Measurements from ENCODE around the gene DOLPP1.

Gene DOLPP1

DNA sequence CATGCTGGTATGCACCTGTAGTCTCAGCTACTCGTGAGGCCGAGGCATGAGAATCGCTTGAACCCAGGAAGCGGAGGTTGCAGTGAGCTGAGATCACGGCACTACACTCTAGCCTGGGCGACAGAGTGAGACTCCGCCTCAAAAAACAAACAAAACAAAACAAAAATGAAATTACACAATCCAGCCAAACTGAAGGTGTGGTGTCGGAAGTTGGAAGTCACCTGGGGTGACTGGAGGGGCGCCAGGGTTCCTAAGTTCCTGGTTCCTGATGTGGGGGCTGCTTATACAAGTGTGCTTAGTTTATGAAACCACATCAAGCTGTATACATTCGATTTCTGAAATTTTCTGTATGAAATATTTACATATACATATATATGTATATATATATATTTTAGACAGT lies 3.7 kb upstream of the DOLPP1 start:
- Histone ChIP-seq H3K9ac (ENCODE audit: insufficient read length) (no peak overlapping the region), H3K36me3 (ENCODE audit: insufficient read depth, low read length) (no peaks in the 10 kb centered on the region), H3K9me3 (ENCODE audit: low read depth, low read length) (no peaks in the 10 kb centered on the region), H3K4me3 (no peak overlapping the region), H3K27ac (no peak overlapping the region)
- TF ChIP-seq FOXP2 (optimal IDR thresholded peaks at IDR 0.05; ENCODE audit: control extremely low read depth, extremely low read length, insufficient read depth) (no peak), EZH2 (IDR thresholded peaks at IDR 0.05) (no peak), POLR2AphosphoS5 (IDR thresholded peaks at IDR 0.05; ENCODE audit: borderline replicate concordance, low read depth, low read length) (no peak)
- no peak for DNase-seq (ENCODE audit: low read depth, low spot score)

DNA sequence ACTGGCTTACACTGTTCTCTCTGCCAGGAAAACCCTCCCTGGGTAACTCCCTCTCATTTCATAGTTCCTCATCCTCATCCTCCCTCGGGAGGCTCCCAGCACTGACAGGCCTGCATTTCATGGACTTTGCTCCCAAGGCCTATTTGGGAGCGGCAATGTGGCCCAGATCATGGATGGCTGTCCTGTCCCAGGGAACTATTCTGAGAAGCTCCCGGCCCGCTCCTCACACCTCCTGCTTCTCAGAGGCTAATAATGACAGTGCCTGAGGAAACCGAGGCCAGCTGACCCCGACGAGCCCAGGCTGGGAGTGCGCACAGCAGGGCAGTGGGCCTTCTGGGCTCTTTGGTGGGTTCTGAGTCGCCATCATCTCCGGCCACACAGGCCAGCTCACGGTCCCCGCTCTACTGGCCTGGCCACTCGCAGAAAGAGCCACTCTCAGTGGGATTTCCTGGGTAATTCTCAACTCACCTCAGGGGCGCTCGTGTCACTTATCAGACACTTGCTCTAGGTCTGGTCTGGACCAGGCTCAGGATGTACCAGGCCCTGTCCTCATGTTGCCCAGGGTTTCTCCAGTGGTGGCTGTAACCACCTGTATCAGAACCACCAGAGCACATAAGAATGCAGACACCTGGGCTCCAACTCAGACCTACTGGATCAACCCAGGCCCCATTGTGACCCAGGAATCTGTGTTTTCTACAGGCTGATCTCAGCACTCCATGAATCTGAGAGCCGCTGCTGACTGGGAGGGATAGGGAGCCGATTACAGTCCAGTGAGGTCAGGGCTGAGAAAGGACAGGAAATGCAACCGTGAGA lies 2.0 kb upstream of the DOLPP1 start:
- no peak for TF ChIP-seq EZH2 (IDR thresholded peaks at IDR 0.05)
- no peak for TF ChIP-seq FOXP2 (optimal IDR thresholded peaks at IDR 0.05; ENCODE audit: control extremely low read depth, extremely low read length, insufficient read depth)
- TF ChIP-seq POLR2AphosphoS5 (IDR thresholded peaks at IDR 0.05; ENCODE audit: borderline replicate concordance, low read depth, low read length): no peak

DNA sequence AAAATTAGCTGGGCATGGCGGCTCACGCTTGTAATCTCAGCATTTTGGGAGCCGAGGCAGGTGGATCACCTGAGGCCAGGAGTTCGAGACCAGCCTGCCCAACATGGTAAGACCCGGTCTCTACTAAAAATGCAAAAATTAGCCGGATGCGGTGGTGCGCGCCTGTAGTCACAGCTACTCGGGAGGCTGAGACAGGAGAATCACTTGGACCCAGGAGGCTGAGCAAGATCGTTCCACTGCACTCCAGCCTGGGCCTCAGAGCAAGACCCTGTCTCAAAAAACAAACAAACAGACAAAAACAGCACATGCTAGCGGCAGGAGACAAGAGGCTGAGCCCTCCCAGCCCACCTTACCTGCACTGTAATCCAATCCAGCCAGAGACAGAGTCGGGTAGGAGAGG lies 1.1 kb upstream of the DOLPP1 start:
- H3K27ac ChIP-seq: no peak overlapping the region

More for the DNA sequence above, 2.0 kb upstream of the DOLPP1 start:
- H3K9ac ChIP-seq (ENCODE audit: insufficient read length): no peak overlapping the region
- H3K4me3 ChIP-seq: no peak overlapping the region
- no peak overlapping the region for H3K27ac ChIP-seq
- no peaks in the 10 kb centered on the region for H3K9me3 ChIP-seq (ENCODE audit: low read depth, low read length)
- H3K36me3 ChIP-seq (ENCODE audit: insufficient read depth, low read length): no peaks in the 10 kb centered on the region
- DNase-seq (ENCODE audit: low read depth, low spot score): no peak

DNA sequence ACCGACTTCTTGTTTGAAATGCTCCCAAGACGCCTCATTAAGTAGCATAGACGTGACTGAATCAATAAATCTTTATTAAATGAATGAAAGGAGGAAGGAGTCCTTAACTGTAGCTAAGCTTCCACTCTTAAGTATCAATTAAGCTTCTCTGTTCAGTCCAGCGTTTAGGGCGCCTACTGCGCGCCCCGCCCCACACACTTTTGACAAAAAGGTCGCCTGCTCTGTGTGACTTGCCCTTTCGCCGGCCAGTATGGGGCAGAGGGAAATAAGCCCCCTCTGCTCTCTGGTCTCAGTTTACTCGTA lies 662 bp upstream of the DOLPP1 start:
- H3K27ac ChIP-seq: no peak overlapping the region
- peak overlapping the region; percentile 62 for H3K9ac ChIP-seq (ENCODE audit: insufficient read length)
- no peaks in the 10 kb centered on the region for H3K9me3 ChIP-seq (ENCODE audit: low read depth, low read length)
- peak overlapping the region; percentile 89 for H3K4me3 ChIP-seq
- TF ChIP-seq POLR2AphosphoS5 (IDR thresholded peaks at IDR 0.05; ENCODE audit: borderline replicate concordance, low read depth, low read length): no peak
- TF ChIP-seq FOXP2 (optimal IDR thresholded peaks at IDR 0.05; ENCODE audit: control extremely low read depth, extremely low read length, insufficient read depth): no peak
- no peak for TF ChIP-seq EZH2 (IDR thresholded peaks at IDR 0.05)
- peaks cover 5% of the 10 kb centered on the region; the same call in 1 of the 2 replicates for H3K36me3 ChIP-seq (ENCODE audit: insufficient read depth, low read length)
- no peak for DNase-seq (ENCODE audit: low read depth, low spot score)

More for the DNA sequence above, 1.1 kb upstream of the DOLPP1 start:
- H3K9ac ChIP-seq (ENCODE audit: insufficient read length): no peak overlapping the region
- peak overlapping the region; percentile 89 for H3K4me3 ChIP-seq
- no peak for DNase-seq (ENCODE audit: low read depth, low spot score)
- TF ChIP-seq FOXP2 (optimal IDR thresholded peaks at IDR 0.05; ENCODE audit: control extremely low read depth, extremely low read length, insufficient read depth): no peak
- no peak for TF ChIP-seq POLR2AphosphoS5 (IDR thresholded peaks at IDR 0.05; ENCODE audit: borderline replicate concordance, low read depth, low read length)
- no peak for TF ChIP-seq EZH2 (IDR thresholded peaks at IDR 0.05)
- 0 out of 2 replicates have a peak, but pooled peaks cover under 1% of the 10 kb centered on the region for H3K36me3 ChIP-seq (ENCODE audit: insufficient read depth, low read length)
- H3K9me3 ChIP-seq (ENCODE audit: low read depth, low read length): no peaks in the 10 kb centered on the region

DNA sequence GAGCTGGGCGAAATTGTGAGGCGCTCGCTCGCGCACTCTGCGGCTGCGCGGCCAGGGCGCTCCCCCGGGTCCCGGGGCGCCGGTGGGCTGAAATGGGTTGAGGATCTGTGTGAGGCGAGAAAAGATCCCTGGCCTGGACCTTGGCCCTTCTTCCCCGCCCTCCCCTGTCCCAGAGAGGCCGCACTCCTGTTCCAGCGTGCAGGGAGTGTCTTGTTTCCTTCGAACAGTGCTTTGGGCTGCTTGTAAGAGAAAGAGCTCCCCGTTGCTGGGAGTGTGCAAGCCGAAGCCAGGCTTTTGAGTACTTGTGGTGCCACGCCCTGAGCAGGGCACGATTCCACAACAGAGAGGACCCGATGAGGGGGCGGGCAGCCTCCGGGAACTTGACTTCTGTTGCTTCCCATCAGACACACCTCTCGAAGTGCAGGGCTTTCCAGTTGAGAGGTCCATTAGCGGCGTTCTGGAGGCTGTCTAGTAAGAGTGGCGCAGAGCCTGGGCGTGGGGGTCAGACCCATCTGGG lies 535 bp downstream of the DOLPP1 start:
- H3K27ac ChIP-seq: no peak overlapping the region

DNA sequence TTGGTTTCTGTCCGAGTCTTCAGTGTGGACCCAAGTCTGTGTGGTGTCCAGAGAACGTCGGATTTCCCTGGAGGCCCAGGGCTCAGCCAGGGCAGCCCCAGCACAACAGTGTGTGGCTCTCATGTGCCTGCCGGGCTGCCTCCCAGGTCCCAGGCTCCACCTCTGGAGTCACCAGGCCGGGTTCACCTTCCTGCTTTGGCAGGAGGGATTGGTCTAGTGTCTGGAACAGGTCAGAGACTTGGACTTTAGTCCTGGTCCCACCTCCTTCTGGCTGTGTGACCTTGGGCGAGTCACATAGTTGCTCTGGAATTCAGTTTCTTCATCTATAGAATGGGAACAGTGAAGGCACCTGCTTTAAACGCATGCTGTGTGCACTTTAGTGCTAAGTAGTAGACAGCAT lies 3.2 kb downstream of the DOLPP1 start:
- H3K9ac ChIP-seq (ENCODE audit: insufficient read length): no peak overlapping the region
- H3K27ac ChIP-seq: no peak overlapping the region
- no peaks in the 10 kb centered on the region for H3K9me3 ChIP-seq (ENCODE audit: low read depth, low read length)
- no peak overlapping the region for H3K4me3 ChIP-seq
- DNase-seq (ENCODE audit: low read depth, low spot score): no peak
- H3K36me3 ChIP-seq (ENCODE audit: insufficient read depth, low read length): peaks cover 28% of the 10 kb centered on the region; the same call in 1 of the 2 replicates
- no peak for TF ChIP-seq POLR2AphosphoS5 (IDR thresholded peaks at IDR 0.05; ENCODE audit: borderline replicate concordance, low read depth, low read length)
- TF ChIP-seq FOXP2 (optimal IDR thresholded peaks at IDR 0.05; ENCODE audit: control extremely low read depth, extremely low read length, insufficient read depth): no peak
- no peak for TF ChIP-seq EZH2 (IDR thresholded peaks at IDR 0.05)

More for the DNA sequence above, 535 bp downstream of the DOLPP1 start:
- H3K4me3 ChIP-seq: peak overlapping the region; percentile 89
- DNase-seq (ENCODE audit: low read depth, low spot score): no peak
- peaks cover 16% of the 10 kb centered on the region; the same call in 1 of the 2 replicates for H3K36me3 ChIP-seq (ENCODE audit: insufficient read depth, low read length)
- peak overlapping the region; percentile 76 for H3K9ac ChIP-seq (ENCODE audit: insufficient read length)
- TF ChIP-seq FOXP2 (optimal IDR thresholded peaks at IDR 0.05; ENCODE audit: control extremely low read depth, extremely low read length, insufficient read depth) (no peak), EZH2 (IDR thresholded peaks at IDR 0.05) (no peak), POLR2AphosphoS5 (IDR thresholded peaks at IDR 0.05; ENCODE audit: borderline replicate concordance, low read depth, low read length) (peak; percentile 63; the same call in 1 of the 2 replicates)
- H3K9me3 ChIP-seq (ENCODE audit: low read depth, low read length): no peaks in the 10 kb centered on the region

DNA sequence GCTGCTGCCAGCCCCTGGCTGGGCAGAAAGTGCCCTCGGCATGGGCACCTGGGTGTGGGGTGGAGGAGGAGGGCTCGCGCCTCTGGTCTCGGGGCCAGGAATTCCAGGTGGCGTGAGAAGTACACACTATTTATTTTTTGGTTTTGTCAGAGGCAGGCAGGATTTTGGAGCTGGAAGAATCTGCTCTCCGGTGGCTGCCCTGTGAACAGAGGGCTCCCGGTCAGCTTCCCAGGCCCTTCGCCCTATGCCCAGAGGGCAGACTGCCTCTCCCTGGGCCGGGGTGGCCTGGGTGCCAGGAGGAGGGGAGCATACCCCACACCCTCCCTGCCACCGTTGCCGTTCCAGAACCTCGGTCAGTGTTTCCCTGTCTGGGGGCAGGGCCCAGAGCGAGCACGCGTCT lies 8.3 kb downstream of the DOLPP1 start:
- no peak for TF ChIP-seq POLR2AphosphoS5 (IDR thresholded peaks at IDR 0.05; ENCODE audit: borderline replicate concordance, low read depth, low read length)
- TF ChIP-seq EZH2 (IDR thresholded peaks at IDR 0.05): no peak
- TF ChIP-seq FOXP2 (optimal IDR thresholded peaks at IDR 0.05; ENCODE audit: control extremely low read depth, extremely low read length, insufficient read depth): no peak
- DNase-seq (ENCODE audit: low read depth, low spot score): no peak
- peaks cover 36% of the 10 kb centered on the region; the same call in 1 of the 2 replicates for H3K36me3 ChIP-seq (ENCODE audit: insufficient read depth, low read length)
- H3K27ac ChIP-seq: no peak overlapping the region
- H3K9ac ChIP-seq (ENCODE audit: insufficient read length): no peak overlapping the region
- H3K9me3 ChIP-seq (ENCODE audit: low read depth, low read length): no peaks in the 10 kb centered on the region
- H3K4me3 ChIP-seq: no peak overlapping the region

DNA sequence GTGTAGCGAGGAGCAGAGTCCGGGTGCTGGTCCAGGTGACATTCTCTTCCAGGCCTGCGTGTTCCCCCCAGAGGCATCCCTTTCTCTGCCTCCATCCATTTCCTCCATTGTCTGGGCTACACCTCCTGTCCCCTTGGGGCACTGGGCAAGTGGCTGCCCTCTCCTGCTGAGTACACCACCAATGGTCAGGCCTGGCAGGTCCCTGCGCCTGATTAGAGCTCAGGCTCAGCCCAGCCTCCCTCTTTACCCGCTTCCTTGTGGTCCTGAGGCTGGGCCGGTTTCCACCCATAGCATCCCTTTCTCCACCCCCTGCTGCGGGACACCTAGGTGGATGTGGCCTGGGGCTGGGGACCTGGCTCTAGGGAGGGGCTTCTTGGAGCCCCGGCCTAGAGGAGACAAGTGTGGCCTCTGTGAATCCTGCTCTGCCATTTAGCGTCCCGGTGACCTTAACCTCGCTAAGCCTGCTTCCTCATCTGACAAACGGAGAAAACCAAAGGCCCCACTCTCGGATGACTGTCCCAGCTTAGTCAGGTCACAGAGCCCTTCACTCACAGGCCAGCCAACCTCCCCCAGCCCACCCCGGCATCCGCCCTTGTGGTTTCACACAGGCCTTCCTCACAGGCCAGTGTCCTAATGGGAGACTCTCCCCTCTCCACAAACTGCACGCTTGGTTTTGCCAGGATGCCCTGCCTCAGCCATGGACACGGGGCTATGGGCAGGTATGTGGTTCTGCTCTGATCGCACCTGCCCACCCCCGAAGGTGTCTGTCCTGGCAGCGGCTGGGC lies 12.9 kb downstream of the DOLPP1 start:
- H3K9ac ChIP-seq (ENCODE audit: insufficient read length): no peak overlapping the region
- no peak for DNase-seq (ENCODE audit: low read depth, low spot score)
- TF ChIP-seq POLR2AphosphoS5 (IDR thresholded peaks at IDR 0.05; ENCODE audit: borderline replicate concordance, low read depth, low read length) (no peak), FOXP2 (optimal IDR thresholded peaks at IDR 0.05; ENCODE audit: control extremely low read depth, extremely low read length, insufficient read depth) (no peak), EZH2 (IDR thresholded peaks at IDR 0.05) (no peak)
- no peaks in the 10 kb centered on the region for H3K9me3 ChIP-seq (ENCODE audit: low read depth, low read length)
- no peak overlapping the region for H3K4me3 ChIP-seq
- H3K36me3 ChIP-seq (ENCODE audit: insufficient read depth, low read length): peaks cover 8% of the 10 kb centered on the region; the same call in 1 of the 2 replicates
- no peak overlapping the region for H3K27ac ChIP-seq
